ENCODE results near the gene CRYL1. TPM values are rescaled to one million over a fixed set of nuclear protein-coding genes. Genes with fewer than 3 reads are reported as not detected.

The CRYL1 gene
- total RNA-seq, 1 experiment from 2014 or later, result 0.14 TPM

DNA sequence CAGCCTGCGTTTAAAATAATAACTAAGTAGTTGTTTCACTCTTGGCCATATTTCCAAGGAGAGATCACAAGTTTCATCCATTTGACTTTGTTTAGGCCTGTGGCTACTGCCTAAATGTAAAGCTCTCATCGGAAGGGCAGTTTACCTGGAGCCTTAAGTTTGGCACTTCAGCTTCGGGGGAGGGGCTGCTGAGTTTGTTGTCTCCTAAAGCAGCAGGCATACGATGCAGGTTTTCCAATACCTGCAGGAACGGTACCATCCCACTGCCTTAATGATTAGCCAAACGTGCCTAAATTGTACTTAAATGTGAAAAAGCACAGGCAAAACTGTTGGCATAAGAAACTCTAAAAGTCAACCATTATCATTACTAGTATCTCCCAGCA is 63.1 kb downstream of the CRYL1 start:
- peak; percentile 55 for DNase-seq
- no peaks in the 10 kb centered on the region for H3K36me3 ChIP-seq (replicated peaks; ENCODE audit: control insufficient read depth, insufficient read depth, low read length)
- H3K27me3 ChIP-seq (ENCODE audit: control insufficient read depth, insufficient read depth, low read length), result no peaks in the 10 kb centered on the region
- no peak overlapping the region for H3K4me3 ChIP-seq (ENCODE audit: insufficient read depth, low read depth, low read length)

- DNase-seq, result no peak
- Histone ChIP-seq H3K36me3 (replicated peaks; ENCODE audit: control insufficient read depth, insufficient read depth, low read length) (no peaks in the 10 kb centered on the region), H3K27me3 (ENCODE audit: control insufficient read depth, insufficient read depth, low read length) (no peaks in the 10 kb centered on the region), H3K4me3 (ENCODE audit: insufficient read depth, low read depth, low read length) (no peak overlapping the region)
Observed at GRCh38 chr13:20461860-20462532, 63.7 kb downstream of the CRYL1 start.

- Histone ChIP-seq H3K4me3 (ENCODE audit: insufficient read depth, low read depth, low read length) (no peak overlapping the region), H3K36me3 (replicated peaks; ENCODE audit: control insufficient read depth, insufficient read depth, low read length) (no peaks in the 10 kb centered on the region), H3K27me3 (ENCODE audit: control insufficient read depth, insufficient read depth, low read length) (no peaks in the 10 kb centered on the region)
- no peak for DNase-seq
Observed at GRCh38 chr13:20461481-20461859, 64.2 kb downstream of the CRYL1 start.

DNA sequence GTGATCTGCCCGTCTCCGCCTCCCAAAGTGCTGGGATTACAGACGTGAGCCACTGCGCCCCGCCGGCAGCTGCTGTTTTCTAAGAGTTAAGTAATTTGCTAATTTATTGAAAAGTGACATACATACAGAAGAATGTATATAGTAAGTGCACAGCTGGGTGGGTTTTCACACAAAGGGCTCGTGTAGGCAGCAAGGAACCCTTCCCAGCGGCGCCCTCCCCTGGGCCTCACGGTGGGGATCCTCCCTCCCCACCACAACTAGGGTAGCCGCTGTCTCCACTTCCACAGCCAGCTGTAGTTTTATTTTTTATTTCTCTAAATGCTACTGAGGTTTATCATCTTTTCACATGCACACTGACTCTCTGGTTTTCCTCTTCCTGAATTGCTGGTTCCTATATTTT is 64.9 kb downstream of the CRYL1 start:
- Histone ChIP-seq H3K27me3 (ENCODE audit: control insufficient read depth, insufficient read depth, low read length) (no peaks in the 10 kb centered on the region), H3K36me3 (replicated peaks; ENCODE audit: control insufficient read depth, insufficient read depth, low read length) (no peaks in the 10 kb centered on the region), H3K4me3 (ENCODE audit: insufficient read depth, low read depth, low read length) (no peak overlapping the region)
- no peak for DNase-seq

DNA sequence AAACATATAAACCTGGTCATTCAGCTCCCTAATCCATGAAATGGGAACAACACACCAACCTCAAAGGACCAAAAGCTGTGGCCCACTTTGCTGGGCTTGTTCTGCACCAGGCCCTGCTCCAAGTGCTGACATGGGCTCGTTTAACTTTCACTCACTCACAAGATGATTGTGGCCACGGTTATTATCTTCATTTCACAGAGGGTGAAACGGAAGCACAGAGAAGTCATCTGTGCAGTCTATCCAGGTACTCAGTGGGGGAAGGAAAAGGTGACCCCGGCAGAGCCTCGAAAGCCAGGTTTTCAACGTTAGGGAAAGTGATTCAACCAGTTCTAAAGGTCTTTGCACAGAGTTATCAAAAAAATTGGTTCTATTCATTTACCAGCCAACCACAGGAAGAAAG is 68.0 kb downstream of the CRYL1 start:
- H3K4me3 ChIP-seq (ENCODE audit: insufficient read depth, low read depth, low read length), result no peak overlapping the region
- H3K36me3 ChIP-seq (replicated peaks; ENCODE audit: control insufficient read depth, insufficient read depth, low read length), result no peaks in the 10 kb centered on the region
- H3K27me3 ChIP-seq (ENCODE audit: control insufficient read depth, insufficient read depth, low read length), result no peaks in the 10 kb centered on the region
- no peak for DNase-seq

- H3K4me3 ChIP-seq (ENCODE audit: insufficient read depth, low read depth, low read length), result no peak overlapping the region
- no peaks in the 10 kb centered on the region for H3K27me3 ChIP-seq (ENCODE audit: control insufficient read depth, insufficient read depth, low read length)
- no peaks in the 10 kb centered on the region for H3K36me3 ChIP-seq (replicated peaks; ENCODE audit: control insufficient read depth, insufficient read depth, low read length)
- DNase-seq, result no peak
Observed at GRCh38 chr13:20456737-20457136, 68.9 kb downstream of the CRYL1 start.

GRCh38 chr13:20451397-20451796 is 74.3 kb downstream of the CRYL1 start:
- H3K4me3 ChIP-seq (ENCODE audit: insufficient read depth, low read depth, low read length), result no peak overlapping the region
- no peak for DNase-seq
- H3K36me3 ChIP-seq (replicated peaks; ENCODE audit: control insufficient read depth, insufficient read depth, low read length), result no peaks in the 10 kb centered on the region
- H3K27me3 ChIP-seq (ENCODE audit: control insufficient read depth, insufficient read depth, low read length), result no peaks in the 10 kb centered on the region

DNA sequence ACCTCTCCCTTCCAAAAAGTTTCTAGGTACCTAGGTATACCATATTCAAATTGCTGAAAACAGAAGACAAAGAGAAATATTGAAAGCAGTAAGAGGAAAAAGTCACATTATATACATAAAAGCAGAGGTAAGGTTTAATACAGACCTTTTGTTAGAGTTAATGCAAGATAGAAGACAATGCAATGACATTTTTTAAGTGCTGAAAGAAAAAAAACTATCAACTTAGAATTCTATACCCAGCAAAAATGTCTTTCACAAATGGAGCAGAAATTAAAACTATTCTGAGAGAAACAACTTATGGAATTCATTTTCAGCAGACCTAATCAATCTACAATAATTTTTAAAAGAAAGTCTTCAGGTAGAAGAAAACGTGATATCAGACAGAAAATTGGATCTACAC is 77.2 kb downstream of the CRYL1 start:
- no peaks in the 10 kb centered on the region for H3K36me3 ChIP-seq (replicated peaks; ENCODE audit: control insufficient read depth, insufficient read depth, low read length)
- no peak overlapping the region for H3K4me3 ChIP-seq (ENCODE audit: insufficient read depth, low read depth, low read length)
- DNase-seq, result no peak
- H3K27me3 ChIP-seq (ENCODE audit: control insufficient read depth, insufficient read depth, low read length), result no peaks in the 10 kb centered on the region

DNA sequence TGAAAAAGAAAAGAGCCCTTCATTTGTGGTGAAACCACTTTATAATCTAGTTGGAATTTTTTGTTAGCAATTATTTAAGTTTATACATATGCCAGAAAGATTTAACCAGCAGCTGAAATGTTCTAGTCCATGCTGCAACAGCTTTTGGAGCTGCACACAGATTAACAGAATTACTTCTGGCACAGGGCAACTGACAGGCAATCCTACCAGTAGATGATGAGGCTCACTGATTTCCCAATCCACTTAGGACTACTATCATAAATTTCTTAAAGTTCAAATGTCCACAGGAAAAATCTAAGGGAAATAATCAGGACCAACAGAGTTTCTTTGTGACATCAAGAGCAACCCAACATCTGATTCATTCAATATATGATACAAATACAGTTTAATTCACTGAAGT is 78.8 kb downstream of the CRYL1 start:
- DNase-seq, result no peak
- Histone ChIP-seq H3K27me3 (ENCODE audit: control insufficient read depth, insufficient read depth, low read length) (no peaks in the 10 kb centered on the region), H3K4me3 (ENCODE audit: insufficient read depth, low read depth, low read length) (no peak overlapping the region), H3K36me3 (replicated peaks; ENCODE audit: control insufficient read depth, insufficient read depth, low read length) (no peaks in the 10 kb centered on the region)

- DNase-seq, result no peak
- Histone ChIP-seq H3K36me3 (replicated peaks; ENCODE audit: control insufficient read depth, insufficient read depth, low read length) (no peaks in the 10 kb centered on the region), H3K27me3 (ENCODE audit: control insufficient read depth, insufficient read depth, low read length) (no peaks in the 10 kb centered on the region)
Observed at GRCh38 chr13:20446405-20446804, 79.3 kb downstream of the CRYL1 start.

GRCh38 chr13:20442798-20443381 is 82.8 kb downstream of the CRYL1 start:
- Histone ChIP-seq H3K36me3 (replicated peaks; ENCODE audit: control insufficient read depth, insufficient read depth, low read length) (no peaks in the 10 kb centered on the region), H3K4me3 (ENCODE audit: insufficient read depth, low read depth, low read length) (no peak overlapping the region), H3K27me3 (ENCODE audit: control insufficient read depth, insufficient read depth, low read length) (no peaks in the 10 kb centered on the region)
- no peak for DNase-seq

More at GRCh38 chr13:20446405-20446804, 79.3 kb downstream of the CRYL1 start:
- H3K4me3 ChIP-seq (ENCODE audit: insufficient read depth, low read depth, low read length), result no peak overlapping the region

- DNase-seq, result peak; percentile 42
- Histone ChIP-seq H3K4me3 (ENCODE audit: insufficient read depth, low read depth, low read length) (no peak overlapping the region), H3K27me3 (ENCODE audit: control insufficient read depth, insufficient read depth, low read length) (no peaks in the 10 kb centered on the region), H3K36me3 (replicated peaks; ENCODE audit: control insufficient read depth, insufficient read depth, low read length) (no peaks in the 10 kb centered on the region)
Observed at GRCh38 chr13:20442375-20442774, 83.3 kb downstream of the CRYL1 start.

DNA sequence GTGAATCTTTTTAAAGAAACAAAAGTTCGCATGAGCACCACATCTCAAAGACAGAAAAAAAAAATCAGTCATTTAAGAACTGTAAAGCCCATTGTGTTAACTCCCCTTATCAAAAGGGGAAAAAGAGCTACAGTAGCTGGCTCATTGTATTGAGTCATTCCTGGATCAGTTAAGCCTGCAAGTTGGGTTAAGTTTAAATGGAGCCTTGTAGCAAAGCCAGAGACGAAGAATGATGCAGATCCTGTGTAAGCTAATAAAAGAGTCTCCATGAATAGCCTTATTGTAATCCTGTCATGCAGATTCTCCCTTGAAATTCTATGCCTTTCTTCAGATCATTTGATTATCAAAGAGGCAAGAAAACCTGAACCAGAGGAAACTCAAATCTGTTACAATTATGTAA is 83.8 kb downstream of the CRYL1 start:
- DNase-seq, result no peak
- no peak overlapping the region for H3K4me3 ChIP-seq (ENCODE audit: insufficient read depth, low read depth, low read length)
- H3K27me3 ChIP-seq (ENCODE audit: control insufficient read depth, insufficient read depth, low read length), result no peaks in the 10 kb centered on the region
- H3K36me3 ChIP-seq (replicated peaks; ENCODE audit: control insufficient read depth, insufficient read depth, low read length), result no peaks in the 10 kb centered on the region

GRCh38 chr13:20441056-20441455 is 84.6 kb downstream of the CRYL1 start:
- H3K36me3 ChIP-seq (replicated peaks; ENCODE audit: control insufficient read depth, insufficient read depth, low read length), result no peaks in the 10 kb centered on the region
- no peak for DNase-seq
- no peaks in the 10 kb centered on the region for H3K27me3 ChIP-seq (ENCODE audit: control insufficient read depth, insufficient read depth, low read length)
- H3K4me3 ChIP-seq (ENCODE audit: insufficient read depth, low read depth, low read length), result no peak overlapping the region

GRCh38 chr13:20439261-20439660 is 86.4 kb downstream of the CRYL1 start:
- H3K4me3 ChIP-seq (ENCODE audit: insufficient read depth, low read depth, low read length), result no peak overlapping the region
- DNase-seq, result no peak
- no peaks in the 10 kb centered on the region for H3K36me3 ChIP-seq (replicated peaks; ENCODE audit: control insufficient read depth, insufficient read depth, low read length)
- no peaks in the 10 kb centered on the region for H3K27me3 ChIP-seq (ENCODE audit: control insufficient read depth, insufficient read depth, low read length)

DNA sequence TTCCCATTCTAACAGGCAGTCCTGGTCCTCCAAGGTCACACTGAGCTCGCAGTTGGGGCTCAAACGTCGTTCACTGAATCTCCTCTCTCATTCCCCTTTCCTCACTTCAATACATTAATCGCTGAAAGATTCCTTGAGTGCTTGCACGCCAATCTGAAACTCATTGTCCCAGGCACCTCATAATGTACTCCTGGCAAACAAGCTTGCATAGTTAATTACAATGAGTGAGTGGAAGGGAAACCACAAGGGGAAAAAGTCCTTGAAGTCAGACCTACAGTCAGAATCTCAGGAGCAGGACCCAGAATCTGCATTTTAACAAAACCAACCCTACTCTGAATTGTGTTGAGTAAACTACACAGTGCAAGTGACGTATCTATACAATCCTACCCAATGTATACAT is 86.9 kb downstream of the CRYL1 start:
- Histone ChIP-seq H3K4me3 (ENCODE audit: insufficient read depth, low read depth, low read length) (no peak overlapping the region), H3K27me3 (ENCODE audit: control insufficient read depth, insufficient read depth, low read length) (no peaks in the 10 kb centered on the region), H3K36me3 (replicated peaks; ENCODE audit: control insufficient read depth, insufficient read depth, low read length) (no peaks in the 10 kb centered on the region)
- no peak for DNase-seq

Data from H7 (cell line).